ENCODE results near the gene EML6. TPM values are rescaled to one million over a fixed set of nuclear protein-coding genes. Genes with fewer than 3 reads are reported as not detected.
"Not testable (repeated sequence)": the region's sequence is repeated elsewhere in the genome, so short reads cannot be mapped to it uniquely, and the experiment has no call there.

Gene EML6
- total RNA-seq, 2 donors from 2014 or later, result 3.2 to 6.8 TPM

DNA sequence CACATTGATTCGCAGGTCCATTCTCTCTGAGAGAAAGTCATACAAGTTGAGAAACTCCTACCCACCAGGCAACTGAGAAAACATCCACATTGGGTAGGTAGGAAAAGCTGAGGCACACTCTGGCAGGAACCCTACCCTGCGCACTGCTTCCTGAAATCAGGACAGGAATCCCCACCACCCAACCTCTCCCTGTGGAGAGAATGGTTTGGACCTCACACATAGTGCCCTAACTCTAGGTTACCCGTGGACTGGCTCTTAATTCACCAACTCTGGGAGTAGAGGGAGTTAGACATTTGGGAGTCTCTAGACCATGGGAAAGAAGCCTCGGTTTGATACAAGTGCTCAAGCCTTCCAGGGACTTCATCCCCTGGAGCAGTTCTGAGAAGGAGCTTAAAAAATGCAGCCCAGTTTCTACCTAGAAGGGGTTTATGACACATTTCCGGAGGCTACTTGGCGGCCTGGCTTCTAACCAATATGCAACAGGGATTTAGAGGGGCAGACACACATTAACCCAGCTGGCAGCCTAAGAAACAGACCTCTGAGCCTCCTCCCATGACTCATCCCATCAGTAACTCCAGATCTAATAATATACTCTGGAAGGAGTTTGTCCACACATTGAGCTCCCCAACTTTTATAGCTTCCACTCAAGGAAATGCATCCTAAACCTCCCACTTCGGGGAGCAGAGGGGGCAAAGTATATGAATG is 136.7 kb downstream of the EML6 start:
- intact Hi-C loops (cut with DNase I, micrococcal nuclease), result no loop called here
- no peak for ATAC-seq

DNA sequence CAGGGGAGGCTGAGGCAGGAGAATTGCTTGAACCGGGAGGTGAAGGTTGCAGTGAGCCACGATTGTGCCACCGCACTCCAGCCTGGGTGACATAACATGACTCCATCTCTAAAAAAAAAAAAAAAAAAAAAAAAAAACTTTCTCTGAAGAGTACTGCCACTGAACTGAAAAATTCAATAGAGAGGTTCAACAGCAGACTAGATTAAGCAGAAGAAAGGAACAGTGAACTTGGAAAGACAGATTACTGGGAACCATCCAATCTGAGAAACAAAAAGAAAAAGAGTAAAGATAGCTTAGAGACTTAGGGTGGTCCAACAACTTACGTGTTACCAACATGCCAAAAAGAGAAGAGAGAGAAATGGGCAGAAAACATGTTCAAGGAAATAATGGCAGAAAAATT is 138.8 kb downstream of the EML6 start:
- intact Hi-C loops (cut with DNase I, micrococcal nuclease), result no loop called here
- ATAC-seq (no peak), DNase-seq (no peak)

More for the DNA sequence above, 136.7 kb downstream of the EML6 start:
- DNase-seq, result no peak

DNA sequence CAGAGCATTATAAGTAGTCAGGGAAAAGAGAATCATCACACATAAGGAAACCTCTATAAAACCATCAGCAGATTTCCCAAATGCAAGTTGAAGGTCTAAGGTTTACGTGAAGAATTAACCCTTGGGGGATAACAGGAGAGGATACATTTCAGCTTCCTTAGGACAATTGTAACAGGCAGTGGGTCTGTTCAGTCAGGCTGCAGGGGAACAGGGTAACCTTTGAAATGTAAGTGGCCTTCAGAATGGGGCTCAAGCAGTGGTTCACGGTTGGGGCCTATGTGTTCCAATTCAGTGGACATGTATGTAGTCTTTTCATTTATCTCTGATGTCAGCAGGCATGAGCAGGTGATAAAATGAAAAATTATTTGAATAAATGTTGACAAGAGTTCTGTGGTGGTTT is 139.3 kb downstream of the EML6 start:
- ATAC-seq (no peak), DNase-seq (no peak)
- intact Hi-C loops (cut with DNase I, micrococcal nuclease), result no loop called here

DNA sequence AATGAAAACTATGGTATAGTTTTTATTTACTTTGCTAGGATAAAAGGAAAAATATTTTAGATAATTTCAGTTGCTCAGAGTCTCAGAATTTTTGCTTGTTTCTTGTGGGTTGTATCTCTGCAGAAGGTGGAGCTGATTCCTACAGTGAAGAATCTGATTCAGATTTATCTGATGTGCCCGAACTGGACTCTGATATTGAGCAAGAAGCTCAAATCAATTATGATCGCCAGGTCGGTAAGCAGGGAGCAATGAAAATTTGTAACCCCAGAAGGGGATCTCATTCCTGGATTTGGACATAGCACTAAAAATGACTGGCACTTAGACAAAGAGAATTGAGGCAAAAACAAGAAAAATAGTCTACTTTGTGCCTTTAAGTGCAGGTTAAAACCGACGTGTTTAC is 140.2 kb downstream of the EML6 start:
- DNase-seq (no peak), ATAC-seq (no peak)
- intact Hi-C loops (cut with DNase I, micrococcal nuclease), result no loop called here

DNA sequence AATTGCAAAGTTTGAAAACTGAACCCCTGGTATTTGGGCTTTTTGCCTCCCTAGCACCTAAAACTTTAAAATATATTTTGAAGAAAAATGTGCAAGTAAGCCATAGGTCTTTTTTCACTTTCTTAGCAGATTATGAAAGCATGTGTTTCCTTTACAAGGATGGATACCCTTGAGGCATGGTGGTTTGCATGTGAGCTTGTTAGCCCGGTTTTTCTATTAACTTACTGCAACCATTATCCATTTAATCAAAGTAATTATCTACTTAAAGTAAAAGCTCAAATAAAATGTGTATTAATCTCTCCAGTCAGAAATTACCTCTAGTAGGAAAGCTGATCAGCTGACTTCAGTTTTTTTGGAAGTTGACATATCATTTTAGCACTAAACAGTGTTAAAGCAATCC is 140.6 kb downstream of the EML6 start:
- no peak for DNase-seq
- intact Hi-C loops (cut with DNase I, micrococcal nuclease), result no loop called here
- no peak for ATAC-seq

DNA sequence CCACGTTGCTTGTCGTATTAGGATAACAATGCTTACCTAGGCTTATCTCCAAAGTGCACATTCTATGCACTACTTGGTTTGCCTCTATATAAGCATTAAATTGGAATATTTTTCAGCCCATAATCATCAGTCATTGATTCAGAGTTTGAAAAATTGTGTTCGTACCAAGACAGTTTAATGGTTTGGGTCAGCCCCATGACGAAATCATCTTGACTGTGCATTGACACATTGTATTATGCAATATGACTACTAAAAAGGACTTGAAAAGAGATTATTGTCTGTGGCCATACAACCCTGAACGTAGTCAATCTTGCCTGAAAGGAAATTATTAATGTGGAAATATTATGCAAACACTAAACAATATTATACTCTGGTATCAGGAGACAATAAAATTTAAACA is 141.3 kb downstream of the EML6 start:
- DNase-seq (no peak), ATAC-seq (no peak)
- intact Hi-C loops (cut with DNase I, micrococcal nuclease), result no loop called here

DNA sequence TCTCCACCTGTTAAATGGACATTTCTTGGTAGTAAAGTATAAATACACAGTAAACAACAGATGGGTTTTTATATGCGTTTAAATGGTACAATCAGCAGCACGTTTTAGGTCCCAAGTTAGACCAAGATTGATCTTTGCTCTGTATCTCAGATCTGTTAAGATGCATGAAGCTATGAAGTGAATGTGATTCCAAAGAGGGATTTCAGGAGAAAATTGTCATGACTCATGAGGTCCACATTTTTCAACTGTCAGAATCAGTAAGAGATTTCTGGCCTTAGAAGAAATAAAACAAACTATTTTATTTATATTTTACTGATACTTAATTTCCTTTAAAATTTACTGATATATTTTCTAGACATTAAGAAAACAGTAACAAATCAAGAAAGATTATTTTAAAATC is 142.7 kb downstream of the EML6 start:
- no peak for DNase-seq
- intact Hi-C loops (cut with DNase I, micrococcal nuclease), result no loop called here
- no peak for ATAC-seq

DNA sequence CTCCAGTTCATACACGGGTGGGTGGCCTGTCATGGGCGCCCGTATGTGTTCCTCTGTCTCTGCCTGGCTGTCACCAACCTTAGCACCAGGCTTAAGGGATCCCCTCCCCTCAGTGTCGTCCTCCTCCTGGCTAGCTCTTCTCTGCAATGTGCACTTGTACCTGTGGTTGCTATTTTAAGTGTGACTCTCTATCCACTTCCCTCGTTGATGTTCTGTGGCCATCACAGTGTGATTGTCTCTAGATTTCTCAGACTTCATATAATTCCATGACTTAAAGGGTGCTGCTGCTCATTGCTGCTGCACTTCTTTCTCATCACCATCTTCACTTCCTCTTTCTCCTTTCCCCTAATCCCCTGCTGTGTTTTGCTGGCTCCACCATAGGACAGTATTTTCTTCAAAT is 143.4 kb downstream of the EML6 start:
- DNase-seq (no peak), ATAC-seq (no peak)
- intact Hi-C loops (cut with DNase I, micrococcal nuclease), result no loop called here

DNA sequence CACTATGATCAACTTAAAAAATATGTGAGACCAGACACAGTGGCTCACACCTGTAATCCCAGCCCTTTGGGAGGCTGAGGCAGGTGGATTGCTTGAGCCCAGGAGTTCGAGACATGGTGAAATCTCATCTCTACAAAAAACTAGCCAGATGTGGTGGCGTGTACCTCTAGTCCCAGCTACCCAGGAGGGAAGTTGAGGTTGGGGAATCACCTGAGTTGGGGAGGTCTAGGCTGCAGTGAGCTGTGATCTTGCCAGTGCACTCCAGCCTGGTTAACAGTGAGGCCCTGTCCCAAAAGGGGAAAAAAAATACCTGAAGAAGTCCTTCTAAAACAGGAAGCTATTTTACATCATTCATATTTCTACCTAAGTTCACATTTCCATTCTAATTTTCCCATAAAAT is 144.0 kb downstream of the EML6 start:
- intact Hi-C loops (cut with DNase I, micrococcal nuclease), result no loop called here
- DNase-seq, result no peak
- ATAC-seq, result no peak

DNA sequence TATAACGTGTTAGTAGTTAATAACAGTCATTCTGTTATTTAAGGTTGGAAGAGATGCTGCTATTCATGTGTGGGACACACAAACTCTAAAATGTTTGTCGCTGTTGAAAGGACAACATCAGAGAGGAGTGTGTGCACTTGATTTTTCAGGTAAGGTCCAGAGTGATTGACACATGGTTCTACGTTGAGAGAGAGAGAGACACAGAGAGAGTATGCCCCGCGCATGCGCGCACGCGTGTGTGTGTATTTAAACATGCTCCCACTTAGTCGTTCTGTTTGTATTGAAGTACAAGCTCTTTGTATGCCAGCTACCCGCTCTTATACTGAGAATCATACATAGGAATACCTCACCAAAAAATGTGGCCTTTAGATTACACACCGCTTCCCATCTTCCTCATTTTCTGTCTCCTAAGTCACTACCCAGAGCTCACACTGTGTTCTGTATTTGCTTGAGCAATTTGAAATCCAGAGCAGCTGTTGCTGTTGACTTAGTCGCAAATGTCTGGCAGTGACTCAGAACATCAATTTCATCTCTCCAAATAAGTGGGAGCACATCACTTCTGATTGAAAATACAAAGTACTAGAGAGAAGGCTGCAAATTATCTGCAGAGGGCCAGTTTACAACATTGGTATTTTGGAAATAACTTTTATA is 148.1 kb downstream of the EML6 start:
- ATAC-seq, result peak; percentile 38
- no peak for DNase-seq
- intact Hi-C loops (cut with DNase I, micrococcal nuclease), result no loop called here

DNA sequence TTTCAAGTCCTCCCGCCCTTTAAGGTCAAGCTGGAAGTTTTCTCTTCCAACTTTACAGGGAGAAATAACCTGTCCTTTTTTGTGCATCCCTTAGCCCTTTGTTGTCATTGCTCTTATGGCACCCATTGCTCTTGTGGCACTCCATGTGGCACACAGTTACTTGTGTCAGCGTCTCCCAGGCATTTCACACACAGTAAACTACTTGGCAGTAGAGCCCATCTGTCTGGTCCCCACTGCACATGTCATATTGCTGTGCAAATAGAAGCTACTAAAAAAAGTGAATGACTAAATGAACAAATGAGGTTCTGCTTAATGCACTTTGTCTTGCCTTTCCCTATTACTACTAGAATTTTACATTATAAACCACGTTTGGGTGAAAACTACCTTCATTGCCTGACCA is 149.3 kb downstream of the EML6 start:
- DNase-seq (no peak), ATAC-seq (peak; percentile 52)
- intact Hi-C loops (cut with DNase I, micrococcal nuclease), result no loop called here

DNA sequence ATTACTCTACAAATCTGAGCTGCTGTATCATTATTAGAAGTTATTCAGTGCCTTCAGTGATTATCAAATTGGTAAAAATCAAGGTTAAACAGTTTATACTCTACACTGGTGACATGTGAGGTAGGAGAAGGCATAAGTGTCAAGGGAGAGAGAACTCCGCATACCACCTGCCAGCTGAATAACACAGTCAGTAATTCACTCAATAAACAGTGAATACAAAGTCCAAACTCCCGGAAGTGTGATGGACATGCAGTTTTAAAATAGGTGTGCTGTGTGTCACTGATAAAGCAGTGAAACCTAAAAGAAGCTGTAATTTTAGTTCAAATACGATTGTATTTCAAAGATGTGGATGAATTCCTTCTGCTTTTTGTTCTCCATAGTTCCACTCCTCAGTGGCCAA is 149.8 kb downstream of the EML6 start:
- ATAC-seq, result peak; percentile 99
- DNase-seq; intact Hi-C loops (cut with DNase I, micrococcal nuclease): not testable (repeated sequence)

DNA sequence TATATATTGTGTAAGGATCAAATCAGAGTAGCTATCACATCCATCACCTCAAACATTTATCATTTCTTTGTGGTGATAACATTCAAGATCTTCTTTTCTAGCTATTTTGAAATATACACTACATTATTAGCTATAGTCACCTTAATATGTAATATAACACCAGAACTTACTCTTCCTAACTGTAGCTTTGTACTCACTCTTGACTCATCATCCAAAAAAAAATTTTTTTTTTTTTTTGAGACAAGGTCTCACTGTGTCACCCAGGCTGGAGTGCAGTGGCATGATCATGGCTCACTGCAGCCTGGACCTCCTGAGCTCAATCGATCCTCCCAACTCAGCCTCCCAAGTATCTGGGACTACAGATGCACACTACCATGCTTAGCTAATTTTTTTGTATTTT is 153.3 kb downstream of the EML6 start:
- intact Hi-C loops (cut with DNase I, micrococcal nuclease), result no loop called here
- no peak for ATAC-seq
- no peak for DNase-seq

DNA sequence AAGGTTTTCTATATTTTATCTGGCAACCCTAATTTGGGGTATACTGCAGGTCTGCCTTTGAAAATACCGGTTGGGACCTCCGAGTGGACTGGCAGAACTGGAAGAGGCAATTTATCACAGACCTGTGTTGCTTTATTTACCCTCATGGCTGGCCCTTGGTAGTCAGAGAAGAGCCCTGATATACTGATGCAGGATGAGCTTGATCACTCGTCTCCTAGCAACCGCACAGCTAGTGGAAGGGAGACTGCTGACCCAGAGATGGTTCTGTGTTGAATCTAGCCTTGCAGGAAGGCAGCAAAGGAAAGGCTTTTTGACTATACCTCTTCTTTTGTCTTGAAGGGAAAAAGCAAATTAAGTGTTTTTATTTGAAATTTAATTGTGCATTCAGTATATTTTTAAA is 154.7 kb downstream of the EML6 start:
- ATAC-seq (no peak), DNase-seq (no peak)
- intact Hi-C loops (cut with DNase I, micrococcal nuclease), result no loop called here

DNA sequence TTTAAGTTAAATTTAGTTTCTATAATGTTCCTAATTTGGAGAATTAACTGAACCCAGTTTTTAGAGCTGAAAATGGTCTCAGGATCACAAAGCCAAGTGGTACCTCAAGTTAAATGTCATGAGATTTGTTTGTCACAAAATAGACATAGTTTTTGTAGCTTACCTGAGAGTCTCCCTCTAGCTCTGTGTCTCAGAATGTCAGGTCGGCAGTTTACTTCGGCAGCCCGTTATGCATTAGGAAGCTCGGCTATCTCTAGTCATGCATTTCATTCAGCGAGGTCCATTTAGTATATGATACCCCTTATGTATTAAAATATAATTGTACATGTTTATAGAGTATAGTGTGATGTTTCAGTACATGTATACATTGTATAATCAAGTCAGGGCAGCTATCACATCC is 155.6 kb downstream of the EML6 start:
- intact Hi-C loops (cut with DNase I, micrococcal nuclease), result no loop called here
- ATAC-seq, result no peak

DNA sequence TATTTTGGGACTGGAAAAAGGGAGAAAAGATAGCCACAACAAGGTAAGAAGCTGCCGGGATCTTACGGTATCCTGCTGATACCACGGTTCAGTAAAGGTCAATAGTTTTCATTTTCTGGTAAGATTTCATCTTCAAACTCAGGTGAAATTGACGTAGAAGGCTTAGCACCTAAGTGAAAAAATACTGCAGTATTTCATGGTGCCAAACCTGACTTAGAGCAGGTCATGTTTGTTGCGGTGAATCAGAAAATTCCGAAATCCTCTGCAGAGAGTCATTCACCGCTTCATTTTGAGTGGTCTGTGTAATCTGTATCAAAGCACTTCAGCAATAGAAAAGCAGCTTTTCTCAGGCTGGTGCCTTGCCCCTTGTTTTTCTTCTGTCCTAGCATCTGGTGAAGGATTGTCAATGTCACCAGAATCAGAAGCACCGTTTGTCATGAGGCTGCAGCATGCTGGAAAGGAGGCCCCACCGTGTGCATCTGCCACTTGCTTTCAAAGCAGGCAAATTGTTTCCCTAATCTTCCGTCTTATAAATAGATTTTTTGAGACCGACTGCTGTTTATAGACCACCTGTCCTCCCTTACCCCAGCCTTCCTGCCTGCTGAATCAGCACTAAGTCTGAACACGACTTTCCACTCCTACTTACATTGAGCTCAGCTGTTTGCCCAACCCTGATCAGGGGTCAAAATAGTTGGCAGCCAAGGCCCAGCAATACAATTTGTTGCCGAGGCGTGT is 156.3 kb downstream of the EML6 start:
- intact Hi-C loops (cut with DNase I, micrococcal nuclease), result loop anchor here in 1 of 2 donors (10.0 kb wide), 1 partner anchor 85 kb away; no protein-coding TSS in a partner anchor
- ATAC-seq (peak; percentile 99), DNase-seq (peak; percentile 56 to 58)

More for the DNA sequence above, 155.6 kb downstream of the EML6 start:
- DNase-seq, result no peak

DNA sequence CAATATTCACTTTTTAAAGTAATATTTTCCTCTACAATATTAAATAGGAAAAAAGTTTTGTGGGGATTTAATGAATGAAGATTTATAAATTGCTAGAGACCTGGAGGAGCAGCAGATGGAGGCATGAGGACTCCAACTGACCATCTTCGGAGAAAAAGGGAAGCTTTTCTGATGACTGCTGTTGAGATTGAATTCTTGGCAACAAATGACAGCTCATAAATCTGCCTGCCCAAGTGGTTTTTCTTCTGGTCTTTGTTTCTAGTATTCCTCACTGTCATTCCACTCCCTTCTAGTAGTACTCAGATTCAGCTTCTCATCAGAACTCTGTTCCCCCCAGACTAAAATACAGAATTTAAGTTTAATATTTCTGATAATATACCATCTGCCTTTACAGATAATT is 157.0 kb downstream of the EML6 start:
- ATAC-seq (peak; percentile 21), DNase-seq (no peak)
- intact Hi-C loops (cut with DNase I, micrococcal nuclease), result loop anchor here in 1 of 2 donors (10.0 kb wide), 1 partner anchor 86 kb away; no protein-coding TSS in a partner anchor

DNA sequence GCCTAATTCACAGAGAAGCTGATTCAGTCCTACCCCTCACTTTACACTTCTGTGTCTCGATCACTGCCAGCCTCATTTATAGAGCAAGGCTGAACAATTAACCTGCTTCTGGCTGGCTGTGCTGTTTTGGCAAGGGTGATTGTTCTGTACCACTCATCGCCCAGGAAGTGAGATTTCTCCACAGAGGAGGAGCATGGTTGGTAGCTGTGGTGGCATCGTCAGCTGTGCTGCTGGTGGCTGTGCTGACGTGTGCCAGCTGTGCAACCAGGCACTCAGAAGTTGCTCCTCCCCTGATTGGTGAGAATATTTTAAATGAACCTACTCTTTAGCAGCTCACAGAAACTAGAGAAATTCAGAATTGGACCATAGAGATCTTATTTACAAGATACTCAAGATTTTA is 158.3 kb downstream of the EML6 start:
- no peak for ATAC-seq
- intact Hi-C loops (cut with DNase I, micrococcal nuclease), result loop anchor here in 1 of 2 donors (10.0 kb wide), 1 partner anchor 87 kb away; no protein-coding TSS in a partner anchor
- no peak for DNase-seq

DNA sequence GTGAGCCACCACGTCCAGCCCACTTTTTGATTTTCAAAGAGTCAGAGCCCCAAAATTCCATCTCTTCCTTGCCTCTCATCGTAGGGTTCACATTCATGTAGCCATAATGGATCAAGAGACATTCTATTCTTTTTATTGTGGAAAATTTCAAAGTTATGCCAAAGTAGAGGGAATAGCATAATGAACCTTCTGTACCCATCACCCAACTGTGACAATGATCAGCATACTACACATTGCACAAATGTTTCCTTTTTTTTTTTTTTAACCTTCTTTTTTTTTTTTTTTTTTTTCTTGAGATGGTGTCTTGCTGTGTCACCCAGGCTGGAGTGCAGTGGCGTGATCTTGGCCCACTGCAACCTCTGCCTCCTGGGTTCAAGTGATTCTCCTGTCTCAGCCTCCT is 162.4 kb downstream of the EML6 start:
- ATAC-seq (no peak), DNase-seq (no peak)
- intact Hi-C loops (cut with DNase I, micrococcal nuclease), result loop anchor here in 1 of 2 donors (10.0 kb wide), 1 partner anchor 91 kb away; no protein-coding TSS in a partner anchor
